Tibial nerve (tissue), 4 donors: ENCODE measurements around the gene GATAD2A. TPM values are rescaled to one million over a fixed set of nuclear protein-coding genes. Genes with fewer than 3 reads are reported as not detected.

ENCODE experiments used
- DNase-seq, 2 donors: peaks; one replicate each; pipeline ENCODE4 v3.0.0-alpha.2; 2019; ENCODE audit warnings: low spot score in 2 of 2
- H3K27ac ChIP-seq, 4 donors: fragments of 200-600 bp; sonication (generic) in 3 of 4; one replicate each; pipeline ENCODE4 v1.5.1; 2017 to 2019; ENCODE audit warnings: mild to moderate bottlenecking in 1 of 4
- H3K27me3 ChIP-seq, 2 donors: fragments of 200-600 bp; sonication (generic) in 1 of 2; one replicate each; pipeline versions ENCODE4 v1.5.1 to v1.6.0; 2017 to 2019
- H3K36me3 ChIP-seq, 3 donors: fragments of 200-600 bp; sonication (generic); one replicate each; pipeline ENCODE4 v1.5.1; 2018 to 2019
- H3K4me1 ChIP-seq, 4 donors: fragments of 200-600 bp; sonication (generic) in 3 of 4; one replicate each; pipeline ENCODE4 v1.5.1; 2017 to 2019
- H3K4me3 ChIP-seq, 4 donors: fragments of 200-600 bp; sonication (generic) in 3 of 4; one replicate each; pipeline ENCODE4 v1.5.1; 2017 to 2019; ENCODE audit warnings: mild to moderate bottlenecking in 1 of 4, moderate library complexity in 1 of 4
- H3K9me3 ChIP-seq, 4 donors: fragments of 200-600 bp; sonication (generic) in 3 of 4; one replicate each; pipeline ENCODE4 v1.5.1; 2017 to 2019
- CTCF ChIP-seq, 5 experiments: fragments of 200-600 bp in 3 of 5; fragments of 450-650 bp in 2 of 5; sonication (generic) in 3 of 5; IDR thresholded peaks; one replicate each; pipeline ENCODE4 v1.5.1; 2016 to 2019; ENCODE audit warnings: antibody characterized with exemption in 5 of 5, mild to moderate bottlenecking in 3 of 5, moderate library complexity in 2 of 5
- EP300 ChIP-seq, 2 donors: sonication (generic); formaldehyde crosslinking; IDR thresholded peaks; one replicate each; pipeline ENCODE4 v1.6.1; 2017; ENCODE audit warnings: antibody characterized with exemption in 2 of 2, mild to moderate bottlenecking in 1 of 2
- POLR2A ChIP-seq, 2 donors: fragments of 450-650 bp; IDR thresholded peaks; one replicate each; pipeline ENCODE4 v1.6.1; 2017; ENCODE audit warnings: antibody characterized with exemption in 2 of 2, mild to moderate bottlenecking in 2 of 2, moderate library complexity in 2 of 2
- WGBS, 2 donors: methylation state at CpG; one replicate each; pipeline ENCODE4 v1.1.5; 2018; 5-methylcytosine and 5-hydroxymethylcytosine counted together
- total RNA-seq, 4 donors: library from RNA; depleted of rRNA; stranded (reverse); fragments of >200 nt; gene quantifications; one replicate each; pipeline ENCODE4 v1.1.0, GENCODE V29; 2016

GATAD2A gene
- total RNA-seq, 4 donors from 2014 or later = 34.1 to 69.6 (median 36.8) TPM

GRCh38 chr19:19423322-19423721, 17.8 kb downstream of the GATAD2A start:
- Histone ChIP-seq H3K4me1 (peaks cover 0 to 64% (median 17%) of the 10 kb centered on the region in 4 donors), H3K4me3 (no peak overlapping the region), H3K27me3 (no peaks in the 10 kb centered on the region), H3K27ac (no peak overlapping the region), H3K36me3 (no peaks in the 10 kb centered on the region), H3K9me3 (no peaks in the 10 kb centered on the region)
- DNase-seq = no peak
- WGBS, 2 donors = 68 to 70% methylated on average over 8 of the region's 8 CpGs
- no peak for TF ChIP-seq CTCF (IDR thresholded peaks at IDR 0.05)
- no peak for TF ChIP-seq POLR2A (IDR thresholded peaks at IDR 0.05)
- no peak for TF ChIP-seq EP300 (IDR thresholded peaks at IDR 0.05)

GRCh38 chr19:19425170-19425875, 19.8 kb downstream of the GATAD2A start:
- no peak overlapping the region for H3K27ac ChIP-seq
- H3K36me3 ChIP-seq = peaks cover 0 to 3% (median 0%) of the 10 kb centered on the region in 3 donors
- no peaks in the 10 kb centered on the region for H3K27me3 ChIP-seq
- no peak for DNase-seq
- H3K4me3 ChIP-seq = no peak overlapping the region
- no peaks in the 10 kb centered on the region for H3K9me3 ChIP-seq
- TF ChIP-seq CTCF (IDR thresholded peaks at IDR 0.05) (no peak), POLR2A (IDR thresholded peaks at IDR 0.05) (no peak), EP300 (IDR thresholded peaks at IDR 0.05) (no peak)
- WGBS, 2 donors = 68 to 75% methylated on average over 5 of the region's 5 CpGs
- peaks cover 0 to 70% (median 21%) of the 10 kb centered on the region in 4 donors for H3K4me1 ChIP-seq

GRCh38 chr19:19426216-19426615, 20.7 kb downstream of the GATAD2A start:
- Histone ChIP-seq H3K4me1 (peaks cover 0 to 66% (median 18%) of the 10 kb centered on the region in 4 donors), H3K4me3 (no peak overlapping the region), H3K27ac (no peak overlapping the region)

GRCh38 chr19:19426799-19427198, 21.3 kb downstream of the GATAD2A start:
- 89 to 94% methylated on average over 4 of the region's 4 CpGs for WGBS, 2 donors
- Histone ChIP-seq H3K4me3 (no peak overlapping the region), H3K9me3 (no peaks in the 10 kb centered on the region), H3K4me1 (peaks cover 0 to 60% (median 17%) of the 10 kb centered on the region in 4 donors), H3K36me3 (peaks cover 0 to 3% (median 0%) of the 10 kb centered on the region in 3 donors), H3K27ac (no peak overlapping the region), H3K27me3 (no peaks in the 10 kb centered on the region)
- TF ChIP-seq CTCF (IDR thresholded peaks at IDR 0.05) (no peak), EP300 (IDR thresholded peaks at IDR 0.05) (no peak), POLR2A (IDR thresholded peaks at IDR 0.05) (no peak)
- no peak for DNase-seq

More at GRCh38 chr19:19426216-19426615, 20.7 kb downstream of the GATAD2A start:
- WGBS, 2 donors = 86 to 88% methylated on average over 6 of the region's 6 CpGs
- Histone ChIP-seq H3K9me3 (no peaks in the 10 kb centered on the region), H3K27me3 (no peaks in the 10 kb centered on the region), H3K36me3 (peaks cover 0 to 3% (median 0%) of the 10 kb centered on the region in 3 donors)
- no peak for DNase-seq
- no peak for TF ChIP-seq CTCF (IDR thresholded peaks at IDR 0.05)
- no peak for TF ChIP-seq EP300 (IDR thresholded peaks at IDR 0.05)
- no peak for TF ChIP-seq POLR2A (IDR thresholded peaks at IDR 0.05)

GRCh38 chr19:19427302-19427701, 21.8 kb downstream of the GATAD2A start:
- no peak for DNase-seq
- Histone ChIP-seq H3K27me3 (no peaks in the 10 kb centered on the region), H3K36me3 (peaks cover 0 to 3% (median 0%) of the 10 kb centered on the region in 3 donors), H3K27ac (no peak overlapping the region), H3K4me1 (peaks cover 0 to 55% (median 17%) of the 10 kb centered on the region in 4 donors), H3K9me3 (no peaks in the 10 kb centered on the region), H3K4me3 (no peak overlapping the region)
- TF ChIP-seq CTCF (IDR thresholded peaks at IDR 0.05) = no peak
- TF ChIP-seq EP300 (IDR thresholded peaks at IDR 0.05) = no peak
- TF ChIP-seq POLR2A (IDR thresholded peaks at IDR 0.05) = no peak
- WGBS, 2 donors = 54 to 57% methylated on average over 3 of the region's 3 CpGs
